NCI-H2171 (cell line): ENCODE measurements around the gene SRD5A3.
"Not testable (repeated sequence)": the region's sequence is repeated elsewhere in the genome, so short reads cannot be mapped to it uniquely, and the experiment has no call there.

Experiments used
- DNase-seq: peaks from one replicate; lab custom pipeline; 2025; lab: John Stamatoyannopoulos, UW

Gene SRD5A3

DNA sequence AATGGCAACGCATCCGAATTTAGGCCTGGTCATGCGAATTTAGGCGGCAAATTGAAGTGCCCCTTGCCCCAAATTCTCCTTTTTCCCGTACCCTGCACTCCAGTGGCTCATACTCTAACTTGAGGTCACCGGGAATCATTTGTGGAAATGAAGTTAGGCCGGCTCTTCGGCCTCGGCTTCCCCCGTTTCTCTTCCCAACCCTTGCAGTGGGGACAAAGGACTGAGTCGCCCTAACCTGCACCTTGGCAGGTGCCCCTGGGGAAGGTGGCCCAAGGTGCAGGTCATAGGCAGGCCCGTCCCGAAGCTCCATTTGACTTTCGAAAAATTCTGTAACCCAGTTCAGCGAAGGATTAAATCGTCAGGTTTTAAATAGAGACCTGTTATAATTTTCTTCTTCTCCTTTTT, 811 bp downstream of the SRD5A3 start:
- no peak for DNase-seq

GRCh38 chr4:55347610-55348228, 1.7 kb downstream of the SRD5A3 start:
- DNase-seq, result no peak

- DNase-seq, result no peak
Observed at GRCh38 chr4:55348466-55348865, 2.4 kb downstream of the SRD5A3 start.

- not testable (repeated sequence) for DNase-seq
Observed at GRCh38 chr4:55350870-55351269, 4.8 kb downstream of the SRD5A3 start.

DNA sequence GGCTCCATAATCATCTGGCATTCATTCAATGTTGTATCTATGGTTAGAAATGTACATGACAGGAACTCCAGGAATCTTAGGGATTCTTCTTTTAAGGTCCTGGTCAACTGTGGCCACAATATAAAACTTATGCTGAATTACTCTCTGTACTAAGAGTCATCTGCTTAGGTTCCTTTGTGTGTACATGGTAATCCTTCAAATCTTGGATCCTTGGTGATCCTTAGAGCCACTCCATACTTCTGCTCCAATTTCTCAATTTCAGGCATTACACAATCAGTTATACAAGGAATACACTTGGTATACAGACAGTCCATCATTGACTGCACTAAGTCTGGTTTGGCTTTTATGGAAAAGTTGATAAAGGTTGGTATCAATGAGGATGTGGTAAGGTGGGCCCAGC, 5.8 kb downstream of the SRD5A3 start:
- no peak for DNase-seq

DNA sequence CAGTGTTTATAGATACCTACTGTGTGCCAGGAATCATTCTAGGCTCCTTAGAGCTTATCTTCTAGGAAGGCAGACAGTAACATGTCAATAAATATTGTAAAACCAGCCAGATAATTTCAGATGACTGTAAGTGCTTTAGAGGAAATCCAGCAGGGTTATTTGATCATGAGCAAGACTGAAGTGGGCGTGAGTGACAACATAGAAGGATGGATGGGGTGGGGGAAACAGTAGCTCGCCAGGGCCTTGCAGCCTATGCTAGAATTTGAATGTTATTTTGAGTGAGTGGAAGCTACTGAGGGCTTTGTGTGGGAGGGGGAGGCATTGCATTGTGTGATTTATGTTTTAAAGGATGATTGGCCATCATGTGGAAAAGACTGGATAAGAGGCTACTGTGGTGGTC, 6.7 kb downstream of the SRD5A3 start:
- no peak for DNase-seq

GRCh38 chr4:55353228-55353747, 7.2 kb downstream of the SRD5A3 start:
- DNase-seq, result not testable (repeated sequence)

DNA sequence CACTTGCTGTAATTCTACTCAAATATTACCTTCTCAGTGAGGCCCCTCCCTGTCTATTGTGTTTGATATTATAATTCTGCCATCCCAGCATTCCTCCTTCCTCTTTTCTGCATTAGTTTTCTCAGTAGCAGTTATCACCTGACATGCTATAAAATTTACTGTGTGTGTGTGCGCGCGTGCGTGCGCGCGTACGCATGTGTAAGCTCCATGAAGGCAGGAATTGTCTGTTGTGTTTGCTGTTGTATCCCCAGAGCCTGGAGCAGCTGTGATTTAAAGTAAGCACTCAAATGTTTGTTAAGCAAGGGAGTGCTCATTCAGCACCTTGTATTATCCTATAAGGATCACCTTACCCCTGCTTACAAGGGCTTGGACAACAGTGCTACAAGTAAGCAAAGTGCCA, 8.6 kb downstream of the SRD5A3 start:
- DNase-seq, result no peak

GRCh38 chr4:55355555-55355954, 9.5 kb downstream of the SRD5A3 start:
- DNase-seq, result no peak

DNA sequence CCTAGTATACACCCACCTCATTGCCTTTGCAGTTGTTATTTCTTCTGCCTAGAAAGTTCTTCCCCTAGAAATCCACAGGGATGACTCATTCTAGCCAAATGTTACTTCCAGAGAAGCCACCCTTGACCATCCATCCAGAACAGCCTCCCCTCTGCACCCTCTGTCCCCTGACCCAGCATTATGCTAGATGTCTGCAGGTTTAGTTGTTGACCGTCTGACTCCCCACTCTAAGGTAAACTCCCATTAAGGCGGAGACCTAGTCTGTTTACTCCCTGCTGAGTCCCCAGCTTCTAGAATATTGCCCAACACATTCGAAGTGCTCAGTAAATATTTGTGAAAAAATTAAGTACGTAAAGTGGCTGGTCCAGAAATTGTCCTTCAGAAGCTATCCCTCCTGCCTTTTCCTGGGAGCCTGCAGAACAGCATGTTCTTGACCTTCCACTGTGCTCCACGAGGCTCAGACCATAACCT, 11.0 kb downstream of the SRD5A3 start:
- no peak for DNase-seq

GRCh38 chr4:55358246-55358645, 12.2 kb downstream of the SRD5A3 start:
- DNase-seq, result no peak

DNA sequence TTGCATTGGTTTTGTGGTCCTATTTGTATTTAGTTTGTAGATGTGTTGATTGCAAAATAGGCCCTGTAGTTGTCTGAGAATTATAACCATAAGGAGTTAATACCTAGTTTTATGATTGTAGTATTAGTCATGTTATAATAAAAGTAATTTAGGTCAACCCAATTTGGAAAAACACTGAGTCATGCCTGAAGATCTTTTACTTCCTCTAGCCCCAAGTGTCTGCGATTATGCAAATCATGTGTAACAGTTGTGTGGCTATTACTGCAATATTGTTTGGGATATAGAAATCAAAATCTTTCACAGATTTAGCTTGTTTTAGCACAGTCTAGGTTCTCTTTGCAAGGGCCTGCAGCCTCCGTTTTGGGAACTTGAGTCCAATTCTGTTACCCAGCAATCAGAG, 12.6 kb downstream of the SRD5A3 start:
- no peak for DNase-seq

DNA sequence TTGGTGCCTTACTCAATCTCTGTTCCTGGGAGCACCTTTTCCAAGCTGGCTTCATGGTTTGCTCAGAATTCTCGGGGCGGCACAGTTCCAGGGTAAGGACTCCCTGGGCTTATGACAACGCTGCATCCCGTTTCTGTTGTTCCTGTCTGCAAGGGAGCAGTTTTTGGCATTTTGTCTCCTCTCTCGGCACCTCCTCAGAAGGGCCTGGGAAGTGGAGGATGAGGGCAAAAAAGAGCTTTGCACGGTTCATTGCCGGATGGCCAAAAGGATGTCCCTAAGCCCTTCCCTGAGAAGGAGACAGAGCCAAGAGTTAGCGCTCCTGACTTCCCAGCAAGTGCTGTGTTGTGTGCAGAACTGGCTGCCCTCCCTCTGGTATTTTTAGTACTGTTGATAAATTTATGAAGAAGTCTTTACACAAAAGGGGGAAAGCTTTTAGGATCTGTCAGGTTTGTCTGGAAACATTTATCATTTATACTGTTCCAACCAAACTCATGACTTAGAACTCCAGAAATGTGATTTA, 13.4 kb downstream of the SRD5A3 start:
- DNase-seq, result no peak

- DNase-seq, result not testable (repeated sequence)
Observed at GRCh38 chr4:55362938-55363337, 16.9 kb downstream of the SRD5A3 start.

- no peak for DNase-seq
Observed at GRCh38 chr4:55363691-55364351, 17.8 kb downstream of the SRD5A3 start.

DNA sequence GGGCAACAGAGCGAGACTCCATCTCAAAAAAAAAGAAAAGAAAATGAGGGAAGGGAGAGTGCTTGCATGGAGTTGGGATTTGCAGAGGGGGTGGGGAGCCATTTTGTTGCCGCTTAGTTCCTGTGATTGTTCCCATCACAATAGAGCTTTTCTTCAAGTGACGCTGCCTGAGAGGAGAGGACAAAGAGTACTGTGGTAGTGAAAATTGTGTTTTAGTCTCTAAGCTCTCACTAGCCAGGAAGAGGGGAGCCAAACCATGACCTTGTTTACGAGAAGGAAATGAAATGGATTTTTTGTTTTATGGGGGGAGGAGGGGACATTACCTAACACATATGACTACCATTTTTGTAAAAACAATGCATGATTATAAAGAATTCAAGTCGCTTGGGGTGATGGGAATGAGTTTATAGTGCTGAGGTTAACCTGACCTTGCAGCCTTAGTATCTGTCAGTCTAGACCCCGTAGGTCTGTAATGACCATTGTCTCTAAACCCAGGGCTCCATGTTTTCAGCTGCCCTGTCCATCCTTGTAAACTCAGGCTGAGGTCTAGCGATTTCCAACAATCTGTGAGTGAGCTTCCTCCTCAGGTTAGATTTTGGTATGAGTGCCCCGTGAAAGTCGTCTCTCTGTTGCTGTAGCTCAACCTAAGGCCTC, 18.8 kb downstream of the SRD5A3 start:
- DNase-seq, result no peak

DNA sequence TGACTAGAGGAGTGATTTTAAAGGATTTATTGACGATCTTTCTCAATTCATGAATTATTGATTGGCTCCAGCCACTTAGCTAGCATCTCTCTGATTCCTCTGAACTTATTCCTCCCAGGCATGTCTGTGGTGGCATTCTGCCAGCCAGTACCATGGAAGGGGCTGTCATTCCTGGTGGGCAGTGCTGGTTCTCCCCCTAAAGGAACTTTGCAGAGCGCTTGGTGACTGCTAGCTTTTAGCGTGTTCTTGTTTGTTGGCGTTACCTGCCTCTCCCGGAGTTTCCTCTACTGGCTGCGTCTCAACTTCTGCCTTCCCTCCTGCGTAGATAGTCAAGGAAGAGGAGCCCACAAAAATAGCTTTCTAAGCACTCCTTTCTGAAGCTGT, 19.3 kb downstream of the SRD5A3 start:
- DNase-seq, result no peak

- no peak for DNase-seq
Observed at GRCh38 chr4:55366621-55367020, 20.6 kb downstream of the SRD5A3 start.

- no peak for DNase-seq
Observed at GRCh38 chr4:55367084-55367722, 21.2 kb downstream of the SRD5A3 start.

GRCh38 chr4:55369968-55370367, 23.9 kb downstream of the SRD5A3 start:
- DNase-seq, result no peak

GRCh38 chr4:55372259-55372658, 26.2 kb downstream of the SRD5A3 start:
- no peak for DNase-seq

DNA sequence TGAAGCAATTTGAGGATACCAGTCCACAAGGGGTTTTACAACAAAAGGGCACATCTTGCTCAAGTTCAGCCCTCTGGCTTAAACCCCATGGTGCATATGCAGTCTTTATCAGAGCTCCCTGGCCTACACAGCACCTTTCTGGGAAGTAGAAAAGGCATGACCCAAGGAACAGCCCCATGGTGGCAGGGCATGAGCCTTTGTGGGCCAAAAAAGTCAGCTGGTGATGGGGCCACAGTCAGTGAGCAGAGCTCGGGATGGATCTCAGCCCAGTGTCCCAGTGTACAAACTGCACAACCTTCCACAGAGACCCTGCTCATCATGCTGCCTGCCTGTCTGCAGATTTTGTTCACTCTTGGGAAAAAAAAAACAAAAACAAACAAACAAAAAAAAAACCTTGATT, 27.4 kb downstream of the SRD5A3 start:
- no peak for DNase-seq
